Cortex of kidney (tissue), 1 donor: Measurements from ENCODE around the gene GPR132.

Source experiments
- DNase-seq: peaks from one replicate; lab custom pipeline; 2025; lab: John Stamatoyannopoulos, UW

Gene GPR132

GRCh38 chr14:105020815-105021655, 44.2 kb downstream of the GPR132 start, which contains the start of gene CDCA4:
Gene CDCA4, minus strand, starts transcription at chr14:105021083. Its CDS starts 9,154 bp downstream, at chr14:105011929.
- peak; percentile 98 for DNase-seq

DNA sequence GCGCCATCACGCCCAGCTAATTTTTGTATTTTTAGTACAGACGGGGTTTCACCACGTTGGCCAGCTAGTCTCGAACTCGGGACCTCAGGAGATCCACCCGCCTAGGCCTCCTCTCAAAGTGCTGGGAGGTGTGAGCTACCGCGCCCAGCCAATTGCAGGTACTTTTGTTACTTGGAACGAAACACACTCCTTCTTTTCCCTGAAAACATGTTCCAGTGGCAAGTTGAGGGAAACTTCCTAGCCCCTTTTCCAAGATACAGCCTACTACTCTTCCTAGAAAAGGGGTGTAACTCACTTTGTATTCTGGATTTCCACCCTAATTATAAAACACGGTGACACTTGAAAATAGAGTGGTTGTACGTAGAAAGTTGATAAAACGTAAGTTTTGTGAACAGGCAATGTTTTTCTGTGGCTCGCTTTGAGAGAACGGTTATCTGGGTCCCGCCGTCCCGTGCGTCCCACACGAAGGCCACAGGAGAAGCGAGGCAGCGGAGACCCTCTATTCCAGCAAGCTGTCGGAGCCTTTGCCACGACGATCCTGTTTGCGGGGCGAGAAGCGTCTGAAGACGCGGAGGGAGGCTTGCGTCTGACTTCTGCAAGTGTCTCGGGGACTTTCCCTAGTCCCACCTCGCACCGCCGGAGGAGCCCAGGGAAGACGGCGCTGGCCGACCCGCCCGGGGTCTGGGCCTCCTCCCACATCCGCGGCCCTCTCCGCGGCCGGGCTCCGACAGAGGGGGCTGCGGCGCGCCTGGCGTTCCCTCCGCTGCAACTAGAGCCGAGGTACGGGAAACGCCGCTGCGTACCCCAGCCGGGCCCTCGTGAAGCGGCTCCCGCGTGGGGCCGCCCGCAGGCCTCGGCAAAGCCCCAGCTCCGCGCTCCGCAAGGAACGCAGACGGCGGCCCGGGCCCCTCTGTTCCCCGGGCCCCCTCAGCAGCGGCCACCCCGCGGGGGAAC, 45.1 kb downstream of the GPR132 start:
- no peak for DNase-seq

DNA sequence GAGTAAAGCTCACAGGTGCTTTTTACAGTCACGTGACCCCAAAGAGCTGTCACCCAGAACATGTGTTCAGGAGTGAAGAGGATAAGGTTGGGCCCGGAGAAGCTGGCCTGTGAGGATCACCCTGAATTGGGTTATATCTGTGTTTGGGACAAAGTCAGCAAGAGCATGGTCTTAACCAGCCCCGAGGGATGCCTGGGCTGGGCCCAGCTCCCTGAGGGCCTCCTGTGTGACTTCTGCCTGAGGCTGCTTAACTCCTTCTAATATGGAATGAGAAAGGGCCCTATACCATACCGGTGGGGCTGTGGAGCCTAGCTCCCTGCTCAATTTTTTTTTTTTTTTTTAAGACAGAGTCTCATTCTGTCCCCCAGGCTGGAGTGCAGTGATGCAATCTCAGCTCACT, 46.8 kb downstream of the GPR132 start:
- no peak for DNase-seq

DNA sequence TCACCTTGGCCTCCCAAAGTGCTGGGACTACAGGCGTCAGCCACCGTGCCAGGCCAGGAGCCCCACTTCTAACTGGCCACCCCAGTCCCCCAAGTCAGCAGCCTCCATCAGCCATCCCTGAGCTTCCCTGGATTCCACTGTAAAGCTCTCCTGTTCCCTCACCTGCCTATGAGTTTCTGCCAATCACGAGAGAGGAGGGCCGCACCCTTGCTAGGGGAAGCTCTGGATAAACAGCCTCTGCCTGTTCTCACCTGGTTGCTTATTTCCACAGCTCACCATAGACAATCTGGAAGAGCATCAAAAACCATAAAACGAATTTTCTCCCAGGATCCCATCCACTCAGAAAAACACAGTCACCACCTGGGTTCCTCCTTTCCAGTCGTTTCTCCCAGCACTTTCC, 49.3 kb downstream of the GPR132 start:
- DNase-seq, result no peak

DNA sequence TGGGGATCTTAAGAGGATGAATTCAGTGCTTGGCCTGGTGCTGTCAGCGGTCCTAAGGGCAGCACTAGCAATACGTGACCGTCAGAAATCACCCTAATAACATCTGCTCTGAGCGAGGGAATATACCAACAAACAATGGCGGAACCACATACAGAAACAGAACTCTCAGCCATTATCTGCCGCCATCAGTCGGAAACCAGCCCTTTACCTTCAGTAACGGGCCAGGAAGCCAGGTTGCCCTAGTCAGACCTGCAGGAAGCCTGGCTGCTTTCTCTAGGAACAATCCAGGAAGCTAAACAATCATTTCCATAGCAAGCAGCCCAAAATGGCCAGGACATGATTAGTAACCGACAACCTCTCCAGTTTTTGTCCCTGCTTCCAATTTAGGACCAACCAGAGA, 50.0 kb downstream of the GPR132 start:
- no peak for DNase-seq

- DNase-seq, result no peak
These were observed 50.6 kb downstream of the GPR132 start for GRCh38 chr14:105014631-105015030.

GRCh38 chr14:105014032-105014431, 51.2 kb downstream of the GPR132 start:
- no peak for DNase-seq

GRCh38 chr14:105013150-105013785, 52.0 kb downstream of the GPR132 start:
- DNase-seq, result no peak

GRCh38 chr14:105012171-105012985, 52.9 kb downstream of the GPR132 start:
- DNase-seq, result no peak

- no peak for DNase-seq
These were observed 53.8 kb downstream of the GPR132 start for GRCh38 chr14:105011312-105011990.

- DNase-seq, result no peak
These were observed 54.3 kb downstream of the GPR132 start for GRCh38 chr14:105010891-105011291.

- no peak for DNase-seq
These were observed 55.1 kb downstream of the GPR132 start for GRCh38 chr14:105010106-105010505.

DNA sequence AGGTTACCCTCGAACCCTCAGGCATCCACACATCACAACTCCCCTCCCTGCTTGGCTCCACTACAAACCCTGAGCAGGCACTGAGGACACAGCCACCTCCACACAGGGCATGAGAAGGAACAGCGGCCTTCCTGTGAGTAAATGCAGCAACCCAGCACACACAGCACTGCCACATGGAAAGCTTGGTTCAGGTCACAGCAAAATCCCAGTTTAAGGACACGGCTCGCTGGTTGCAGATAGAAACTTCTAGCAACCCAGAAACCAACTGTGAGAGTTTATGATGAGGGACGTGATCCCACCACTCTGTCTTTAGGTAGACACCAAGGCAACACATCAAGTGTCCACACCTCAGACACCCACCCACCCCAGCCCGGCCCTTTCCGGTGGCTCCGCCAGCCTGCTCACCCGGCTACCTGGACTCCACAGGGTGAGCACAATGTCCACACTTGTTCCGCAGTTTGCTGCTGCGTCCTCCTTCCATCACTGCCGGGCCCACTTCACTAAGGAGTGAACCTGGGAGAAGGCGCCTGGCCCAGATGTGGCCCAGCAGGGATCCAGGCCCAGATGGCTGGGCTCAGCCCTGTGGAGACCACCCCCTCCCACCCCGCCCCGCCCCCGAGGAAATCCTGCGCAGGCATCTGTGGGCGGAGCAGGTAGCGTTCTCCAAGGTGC, 57.5 kb downstream of the GPR132 start:
- DNase-seq, result no peak

DNA sequence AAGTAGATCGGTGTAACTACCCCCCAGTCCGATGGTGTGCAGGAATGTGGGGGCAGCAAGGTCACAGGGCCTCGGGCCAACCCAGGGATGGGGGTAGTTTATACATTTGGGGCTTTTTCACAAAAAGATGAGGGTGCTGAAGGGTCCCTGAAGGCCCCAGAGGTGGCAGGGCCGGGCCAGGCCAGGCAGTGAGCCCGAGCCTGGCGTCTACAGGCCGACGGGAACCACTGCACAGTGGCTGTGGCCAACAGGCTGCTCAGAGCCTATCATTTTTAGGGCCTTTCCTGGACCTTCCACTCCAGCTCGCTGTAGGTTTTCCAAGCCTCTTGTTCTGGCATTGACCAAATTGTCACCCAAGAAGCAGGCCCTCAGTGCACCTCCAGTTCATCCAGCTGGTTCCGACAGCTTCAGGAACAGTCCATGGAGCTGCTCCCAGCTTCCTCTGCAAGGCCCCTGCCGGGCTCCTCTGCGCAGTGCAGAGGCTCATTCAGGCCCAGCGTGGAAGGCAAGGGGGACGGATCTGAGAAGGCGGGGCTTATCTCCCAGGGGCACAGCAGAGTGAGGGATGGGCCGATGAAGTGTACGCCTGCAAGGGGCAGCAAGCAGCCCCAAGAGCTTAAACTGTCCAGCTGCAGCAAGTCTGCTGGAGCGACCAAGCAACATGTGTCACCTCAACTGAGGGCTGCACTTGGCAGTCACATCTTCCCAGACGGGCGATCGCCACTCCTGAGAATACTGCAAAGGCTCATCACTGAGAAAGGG, 58.2 kb downstream of the GPR132 start:
- no peak for DNase-seq

- DNase-seq, result no peak
These were observed 59.0 kb downstream of the GPR132 start for GRCh38 chr14:105005929-105006830.

GRCh38 chr14:105005329-105005928, 59.8 kb downstream of the GPR132 start:
- no peak for DNase-seq
